ENCODE results near the gene IRX4.

GRCh38 chr5:1901061-1901460 lies 18.3 kb upstream of the IRX4 start:
- TF ChIP-seq POLR2A (IDR thresholded peaks at IDR 0.05; ENCODE audit: low read depth, low read length) (no peak), EZH2 (IDR thresholded peaks at IDR 0.05; ENCODE audit: borderline replicate concordance, low read depth, low read length, severe bottlenecking) (no peak), CTCF (IDR thresholded peaks at IDR 0.05; ENCODE audit: extremely low read depth in 1 of 2, insufficient read depth in 1 of 2, low read depth in 1 of 2, low read length in 2 of 2) (no peak), POLR2AphosphoS5 (IDR thresholded peaks at IDR 0.05; ENCODE audit: insufficient read depth, low read depth, low read length) (no peak), GATA2 (IDR thresholded peaks at IDR 0.05; ENCODE audit: insufficient read depth, insufficient read length, low read depth, low read length) (no peak)
- TF ChIP-seq, protein P1, sequence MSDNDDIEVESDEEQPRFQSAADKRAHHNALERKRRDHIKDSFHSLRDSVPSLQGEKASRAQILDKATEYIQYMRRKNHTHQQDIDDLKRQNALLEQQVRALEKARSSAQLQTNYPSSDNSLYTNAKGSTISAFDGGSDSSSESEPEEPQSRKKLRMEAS (IDR thresholded peaks at IDR 0.05; ENCODE audit: insufficient read depth, insufficient read length), result no peak
